NCI-H1417 treated with DMSO at 0.1 percent for 48 hours (cell line): ENCODE measurements around the gene AOC2.
A peak's percentile ranks its signal among the peaks of the same experiment; 100 is the strongest.

Experiments used
- DNase-seq: peaks from one replicate; lab custom pipeline; 2025; lab: John Stamatoyannopoulos, UW

AOC2 gene

DNA sequence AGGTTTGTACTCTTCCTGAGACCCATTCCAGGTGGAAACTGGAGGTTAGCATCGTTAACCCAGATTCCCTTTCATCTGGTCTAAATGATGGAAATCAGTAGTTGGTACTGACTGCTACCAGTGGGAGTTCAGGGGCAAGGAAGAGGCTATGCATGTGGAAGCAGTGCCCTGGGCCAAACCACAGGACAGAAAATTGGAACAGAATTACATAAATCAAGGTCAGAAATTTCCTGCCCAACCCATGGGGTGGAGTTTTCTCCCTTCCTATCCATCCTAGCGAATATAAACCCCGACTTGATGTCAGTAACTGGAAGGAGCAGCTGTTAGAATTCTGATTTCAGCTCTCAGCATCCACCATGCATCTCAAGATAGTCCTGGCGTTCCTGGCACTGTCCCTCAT lies at the start of gene AOC2:
TSS of gene AOC2 (plus strand) at position 310 of the 400 bp plus-strand sequence. CDS start at position 357, 47 bp downstream.
- DNase-seq = no peak

DNA sequence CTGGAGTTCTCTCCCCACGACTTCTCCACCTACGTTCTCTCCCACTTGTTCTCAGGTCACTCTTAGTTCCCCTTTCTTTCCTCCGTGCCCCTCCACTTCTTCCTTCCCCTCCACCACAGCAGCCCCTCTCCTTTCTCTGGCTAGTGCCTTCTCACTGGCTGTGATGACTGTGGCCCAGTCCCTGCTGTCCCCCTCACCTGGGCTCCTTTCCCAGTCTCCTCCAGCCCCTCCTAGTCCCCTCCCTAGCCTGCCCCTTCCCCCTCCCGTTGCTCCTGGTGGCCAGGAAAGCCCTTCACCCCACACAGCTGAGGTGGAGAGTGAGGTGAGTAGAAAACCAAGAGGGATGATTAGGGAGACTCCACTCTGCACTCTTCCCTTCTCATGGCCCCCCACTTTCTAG lies 49.3 kb upstream of the AOC2 start:
- no peak for DNase-seq

DNA sequence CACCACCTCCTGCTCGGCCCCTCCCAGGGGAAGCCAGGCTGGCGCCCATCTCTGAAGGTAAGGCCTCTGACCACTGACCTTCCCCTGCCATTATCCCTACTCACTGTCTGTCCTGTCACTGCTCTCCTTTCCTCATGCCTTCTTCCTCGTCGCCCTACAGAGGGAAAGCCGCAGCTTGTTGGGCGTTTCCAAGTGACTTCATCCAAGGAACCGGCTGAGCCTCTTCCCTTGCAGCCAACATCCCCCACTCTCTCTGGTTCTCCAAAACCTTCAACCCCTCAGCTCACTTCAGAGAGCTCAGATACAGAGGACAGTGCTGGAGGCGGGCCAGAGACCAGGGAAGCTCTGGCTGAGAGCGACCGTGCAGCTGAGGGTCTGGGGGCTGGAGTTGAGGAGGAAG lies 48.9 kb upstream of the AOC2 start:
- no peak for DNase-seq

GRCh38 chr17:42796066-42796758 lies 48.2 kb upstream of the AOC2 start:
- DNase-seq = no peak

DNA sequence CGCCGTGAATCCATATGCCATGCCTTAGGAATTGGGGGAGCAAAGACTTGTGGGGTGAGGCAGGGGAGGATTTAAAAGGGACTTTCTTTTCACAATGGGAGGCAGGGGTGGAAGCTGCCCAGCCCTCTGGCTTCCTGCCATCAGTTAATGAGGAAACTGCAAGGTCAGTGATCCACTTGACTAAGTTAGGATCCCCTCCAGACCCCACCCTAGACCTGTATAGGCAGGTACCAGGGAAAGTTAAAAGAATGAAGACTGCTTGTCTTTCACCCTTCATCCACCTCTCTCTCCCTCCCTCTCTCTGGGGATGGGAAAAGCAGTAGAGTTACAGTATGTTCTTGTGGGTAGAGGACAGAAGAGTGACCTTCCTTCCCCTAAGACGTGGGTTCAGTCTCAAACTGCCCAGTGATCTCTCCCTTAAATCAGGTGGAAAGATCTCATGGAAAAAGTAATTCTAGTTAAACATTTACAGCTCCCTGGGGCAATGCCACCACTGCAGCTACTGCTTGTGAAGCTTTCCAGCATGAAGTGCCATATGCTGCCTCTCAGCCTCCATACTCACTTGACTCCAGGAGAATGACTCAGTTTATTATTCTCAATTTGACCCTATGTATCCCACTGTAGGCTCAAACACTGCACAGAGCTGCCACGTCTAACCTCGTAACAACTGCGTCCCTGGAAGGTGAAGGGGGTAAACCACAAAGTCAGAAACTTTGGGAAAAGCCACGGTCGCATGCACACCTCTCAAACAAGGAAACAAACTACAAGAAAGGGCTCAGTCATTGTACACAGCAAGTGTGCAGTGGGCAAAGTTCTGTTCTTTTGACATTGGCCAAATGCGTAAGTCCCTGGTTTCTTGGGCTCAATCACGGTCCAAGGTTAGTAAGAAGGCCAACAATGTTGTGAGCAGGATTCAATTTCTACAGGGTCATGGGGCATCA lies 47.0 kb upstream of the AOC2 start:
- no peak for DNase-seq

DNA sequence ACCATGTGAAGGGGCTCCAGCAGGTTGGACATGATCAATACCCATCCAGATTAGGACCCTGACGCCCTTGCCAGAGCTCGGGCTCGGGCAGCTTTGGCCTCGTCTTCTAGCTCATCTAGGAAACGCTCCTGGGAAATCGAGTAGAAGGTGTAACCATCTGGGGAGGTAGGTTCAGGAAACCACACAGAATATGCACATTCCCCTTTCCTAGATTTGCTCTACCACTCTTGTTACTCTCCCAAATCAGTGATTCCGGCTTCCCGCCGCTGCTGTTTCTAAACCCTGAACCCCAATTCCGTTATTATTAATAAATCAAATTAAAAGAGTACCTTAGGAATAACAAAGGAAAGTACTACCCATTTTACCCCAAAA lies 46.4 kb upstream of the AOC2 start:
- no peak for DNase-seq

GRCh38 chr17:42798383-42799380 lies 45.7 kb upstream of the AOC2 start, which contains the start of the genes CNTD1 and COA3:
CNTD1 (plus strand) TSS chr17:42798861; CDS start chr17:42799068, 207 bp downstream.
COA3 (minus strand) TSS chr17:42798704; CDS start chr17:42798681, 23 bp downstream.
- peak; percentile 12 for DNase-seq

DNA sequence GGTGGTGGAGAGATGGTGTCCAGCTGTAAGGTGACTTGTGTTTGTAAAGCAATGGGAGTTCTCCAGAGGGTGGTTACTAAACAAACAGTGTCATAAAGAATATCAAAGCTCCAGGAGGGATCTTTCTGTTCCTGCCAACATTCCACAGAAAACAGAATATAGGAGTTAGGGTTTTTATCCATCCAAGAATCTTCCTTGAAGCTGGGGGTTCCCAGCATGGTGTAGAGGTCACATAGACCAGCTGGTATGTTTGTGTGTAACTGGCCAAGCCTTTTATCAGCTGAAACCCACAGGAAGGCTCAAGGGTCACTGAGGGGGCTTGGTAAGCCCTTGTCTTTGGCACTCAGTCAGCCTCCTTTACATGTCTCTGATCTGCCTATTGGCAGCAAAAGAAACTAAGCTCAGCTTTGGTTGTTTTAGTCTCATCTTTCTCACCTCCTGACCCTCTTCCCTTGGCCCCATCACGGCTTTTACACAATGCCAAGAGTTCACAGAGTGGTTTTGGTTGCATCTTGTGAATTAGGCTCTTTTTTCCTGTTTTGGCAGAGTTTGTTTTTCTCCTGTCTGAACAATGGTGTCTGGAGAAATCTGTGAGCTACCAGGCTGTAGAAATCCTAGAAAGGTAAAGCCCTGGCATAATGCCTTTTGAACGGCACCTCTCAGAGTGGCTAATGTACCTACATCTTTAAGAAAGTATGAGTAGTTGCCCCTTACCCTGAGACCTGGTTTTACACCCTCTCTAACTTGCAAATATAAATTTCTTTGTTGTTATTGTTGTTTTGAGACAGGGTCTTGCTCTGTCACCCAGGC lies 41.1 kb upstream of the AOC2 start:
- no peak for DNase-seq

DNA sequence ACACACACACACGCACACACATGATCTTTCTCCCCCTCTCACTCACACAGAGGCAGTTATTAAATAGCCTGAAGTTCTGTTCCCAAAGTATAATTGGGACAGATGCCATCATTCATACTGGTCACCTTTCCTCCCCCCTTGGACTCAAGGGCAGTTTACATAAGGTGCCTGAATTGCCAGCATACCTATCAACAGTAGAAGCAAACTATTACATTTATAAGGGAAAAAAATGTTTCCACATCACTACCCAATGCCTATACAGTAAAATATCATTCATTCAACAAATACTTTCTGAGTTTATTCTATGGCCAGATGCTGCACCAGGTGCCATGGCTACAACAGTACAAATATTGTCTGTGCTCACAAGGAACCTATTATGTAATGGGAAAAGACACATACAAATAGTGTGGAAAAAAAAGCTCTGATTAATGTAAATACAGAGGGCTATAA lies 39.4 kb upstream of the AOC2 start:
- peak; percentile 39 for DNase-seq

- DNase-seq = no peak
Measured at GRCh38 chr17:42806249-42806648, 38.1 kb upstream of the AOC2 start.

- no peak for DNase-seq
Measured at GRCh38 chr17:42809250-42809649, 35.1 kb upstream of the AOC2 start.

DNA sequence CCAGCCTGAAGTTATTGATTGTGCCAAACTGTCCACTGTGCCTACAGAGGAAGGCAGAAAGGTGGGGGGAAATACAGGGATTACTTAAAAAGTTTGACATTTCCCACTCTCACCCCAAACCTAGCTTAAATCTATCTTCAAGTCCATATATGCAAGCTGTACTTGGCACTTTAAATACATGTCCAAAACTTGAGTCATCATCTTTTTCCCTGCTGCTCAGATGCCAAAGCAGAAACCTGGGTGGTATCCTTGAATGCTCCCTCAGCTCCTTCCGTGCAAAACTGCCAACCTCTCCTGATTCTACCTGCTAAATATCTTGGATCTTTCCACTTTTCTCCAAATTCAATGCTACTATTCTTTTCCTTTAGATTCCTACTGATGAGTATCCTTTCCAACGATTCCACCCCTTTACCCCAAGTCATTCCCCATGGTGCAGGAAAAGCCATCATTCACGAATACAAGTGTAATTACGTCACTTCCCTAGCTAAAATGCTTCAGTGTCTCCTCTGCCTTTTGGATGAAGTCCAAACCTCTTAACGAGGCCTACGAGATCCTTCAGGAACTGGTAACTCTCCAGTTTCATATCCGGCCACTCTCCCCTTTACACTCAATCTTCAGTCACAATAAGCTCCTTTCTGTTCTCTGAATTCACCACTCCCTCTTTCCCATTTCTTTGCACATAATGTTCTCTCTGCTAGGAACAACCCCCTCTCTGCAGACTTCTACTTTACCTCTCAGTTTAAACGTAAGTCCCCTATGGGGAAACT lies 29.6 kb upstream of the AOC2 start:
- DNase-seq = no peak

DNA sequence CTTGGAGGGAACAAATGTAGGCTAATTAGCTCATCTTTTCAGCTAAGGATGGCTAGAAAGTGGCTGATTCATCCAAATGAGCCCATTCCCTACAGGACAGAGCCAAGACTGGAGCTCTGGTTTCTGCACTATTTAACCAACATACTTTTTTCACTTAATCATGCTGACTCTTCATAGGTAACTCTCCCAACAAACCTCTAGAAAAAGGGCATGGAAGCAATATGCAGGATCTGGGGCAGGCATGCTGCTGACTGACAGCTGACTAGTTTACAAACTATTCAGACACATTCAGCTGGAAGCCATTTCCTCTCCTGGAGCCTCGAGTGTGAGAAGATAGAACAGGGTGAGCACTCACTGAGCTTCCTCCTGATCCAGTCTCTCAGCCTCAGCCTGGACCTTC lies 26.5 kb upstream of the AOC2 start:
- no peak for DNase-seq

- no peak for DNase-seq
Measured at GRCh38 chr17:42818379-42818778, 26.0 kb upstream of the AOC2 start.

DNA sequence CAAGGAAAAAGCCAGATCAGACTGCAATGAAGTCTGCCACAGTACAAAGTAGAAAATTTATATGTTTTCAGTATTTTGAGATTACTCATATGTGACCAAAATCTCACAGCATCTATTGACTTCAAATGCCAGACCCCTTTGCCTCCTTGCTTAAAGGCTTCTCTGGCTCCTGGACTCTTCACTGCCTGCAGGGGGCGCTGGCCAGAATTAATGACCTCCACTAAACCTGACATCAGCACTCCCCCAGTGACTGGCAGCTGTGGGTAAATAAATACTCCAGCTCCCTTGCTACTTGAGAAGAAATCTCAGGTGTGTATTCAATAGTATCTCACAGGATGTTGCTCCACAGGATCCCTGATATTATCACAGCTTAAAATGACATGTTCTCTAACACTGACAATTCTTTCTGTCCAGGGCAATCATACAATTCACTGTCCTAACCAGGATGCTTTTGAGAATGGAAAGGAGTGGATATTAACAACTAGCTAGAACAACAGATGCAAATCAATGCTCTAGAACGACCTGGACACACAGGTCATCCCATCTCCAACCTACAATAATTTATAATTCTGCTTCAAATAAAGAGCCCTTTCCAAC lies 24.3 kb upstream of the AOC2 start:
- DNase-seq = peak; percentile 1

DNA sequence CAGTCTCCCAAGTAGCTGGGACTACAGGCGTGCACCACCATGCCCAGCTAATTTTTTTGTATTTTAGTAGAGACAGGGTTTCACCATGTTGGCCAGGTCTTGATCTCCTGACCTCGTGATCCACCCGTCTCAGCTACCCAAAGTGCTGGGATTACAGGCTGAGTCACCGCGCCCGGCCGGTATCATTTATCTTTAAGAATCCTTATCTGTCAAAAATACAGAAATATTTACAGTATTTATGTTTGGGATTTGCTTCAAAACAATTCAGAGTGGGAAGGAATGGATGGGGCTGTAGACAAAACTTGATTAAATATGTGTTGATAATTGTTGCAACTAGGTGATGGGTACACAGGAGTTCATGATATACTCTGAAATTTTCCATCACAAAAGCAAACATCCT lies 23.2 kb upstream of the AOC2 start:
- no peak for DNase-seq

DNA sequence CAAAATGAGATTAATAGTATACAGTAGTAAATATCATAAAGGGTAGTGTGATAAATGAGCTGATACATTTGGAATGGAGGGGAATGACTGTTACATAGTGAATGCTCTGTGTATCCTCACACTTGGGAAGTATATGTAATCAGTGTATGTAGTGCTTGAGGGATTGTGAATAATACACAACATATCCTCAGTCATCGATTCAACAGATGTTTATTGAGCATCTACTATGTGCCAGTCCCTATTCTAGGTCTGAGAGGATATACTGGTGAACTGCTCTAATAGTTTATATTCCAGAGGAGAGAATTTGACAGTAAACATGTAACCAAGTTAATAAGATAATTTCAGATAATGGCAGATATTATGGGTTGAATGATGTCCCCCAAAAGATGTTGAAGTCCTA lies 16.9 kb upstream of the AOC2 start:
- DNase-seq = no peak

DNA sequence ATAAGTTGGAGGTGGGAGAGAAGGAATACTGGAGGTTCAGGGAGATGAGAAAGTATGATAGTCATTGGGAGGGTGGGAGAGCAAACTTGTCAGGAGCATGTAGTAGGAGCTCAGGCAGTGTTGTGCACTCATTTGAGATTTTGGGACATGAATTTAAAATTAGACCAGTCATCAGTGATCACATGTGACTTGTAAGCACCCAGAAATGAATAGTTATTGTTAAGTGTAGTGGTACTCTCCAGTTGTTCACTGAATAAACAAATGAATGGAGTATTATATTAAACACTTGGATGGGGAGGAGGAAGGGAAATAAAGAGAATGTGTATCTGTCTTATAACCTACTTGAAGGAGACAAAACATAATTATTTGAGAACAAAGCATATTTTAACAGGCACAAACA lies 13.4 kb upstream of the AOC2 start:
- no peak for DNase-seq

DNA sequence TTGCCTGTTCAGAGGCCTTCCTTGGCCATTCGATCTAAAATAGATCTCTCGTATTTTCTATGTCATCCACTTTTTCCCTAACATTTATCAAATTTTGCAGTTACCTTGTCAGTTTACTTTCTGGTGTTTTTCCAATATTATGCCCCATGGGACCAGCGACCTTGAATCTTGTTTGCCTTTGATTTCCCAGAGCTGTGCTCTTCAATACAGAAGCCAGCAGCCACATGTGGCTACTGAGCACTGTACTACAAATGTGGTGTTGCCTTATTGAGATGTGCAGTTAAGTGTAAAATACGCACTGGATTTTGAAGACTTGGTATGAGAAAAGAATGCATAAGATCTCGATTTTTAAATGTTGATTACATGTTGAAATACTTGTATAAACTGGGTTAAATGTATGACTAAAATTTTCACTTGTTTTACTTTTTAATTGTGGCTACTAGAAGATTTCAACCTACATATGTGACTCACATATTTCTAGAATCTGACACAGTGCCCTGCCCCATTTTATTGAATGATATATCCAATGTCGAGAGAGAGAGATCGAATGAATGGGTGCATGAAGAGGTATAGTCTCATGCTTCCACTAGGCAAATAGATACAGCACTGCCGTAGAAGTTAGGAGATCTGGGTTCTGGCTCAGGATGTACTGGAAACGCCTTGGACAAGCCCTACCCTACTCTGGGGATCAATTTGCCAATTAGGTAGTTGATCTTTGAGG lies 12.0 kb upstream of the AOC2 start:
- no peak for DNase-seq
